MM.1S (cell line): ENCODE data around the gene HOXA2.

Source experiments
- CTCF ChIP-seq: fragments of 300-600 bp; sonication (generic); IDR thresholded peaks from 2 replicates; pipeline ENCODE4 v1.5.1; 2016; ENCODE audit warnings: antibody characterized with exemption, low read length, mixed read lengths
- EZH2 ChIP-seq: fragments of 300-600 bp; sonication (generic); optimal IDR thresholded peaks from 2 replicates; pipeline ENCODE3; 2017; ENCODE audit warnings: low read depth, mild to moderate bottlenecking, antibody characterized with exemption, low read length, mixed read lengths
- EZH2phosphoT487 ChIP-seq: fragments of 300-600 bp; sonication (generic); IDR thresholded peaks from 2 replicates; pipeline ENCODE4 v1.6.1; 2018; ENCODE audit warnings: antibody characterized with exemption, low read length

- TF ChIP-seq CTCF (no peak), EZH2phosphoT487 (no peak), EZH2 (no peak)
Measured at GRCh38 chr7:27129729-27130539, 27.5 kb upstream of the HOXA2 start.
